ENCODE data around the gene LIFR.

Gene LIFR

GRCh38 chr5:38556599-38557307 lies at the start of gene LIFR:
Gene LIFR, minus strand, starts transcription at chr5:38556646. Its CDS starts 25,999 bp downstream, at chr5:38530647.
- TF ChIP-seq RAD21 (IDR thresholded peaks at IDR 0.05; ENCODE audit: low read depth) = no peak
- no peak for TF ChIP-seq EP300 (IDR thresholded peaks at IDR 0.05; ENCODE audit: borderline replicate concordance)
- peak; percentile 45 for TF ChIP-seq TAF1 (IDR thresholded peaks at IDR 0.05; ENCODE audit: low read depth)

GRCh38 chr5:38605610-38606009 lies 49.2 kb upstream of the LIFR start:
- TF ChIP-seq TAF1 (IDR thresholded peaks at IDR 0.05; ENCODE audit: low read depth) (no peak), USF1 (IDR thresholded peaks at IDR 0.05) (no peak), TCF12 (IDR thresholded peaks at IDR 0.05; ENCODE audit: low read depth) (no peak), RAD21 (IDR thresholded peaks at IDR 0.05; ENCODE audit: low read depth) (no peak), YY1 (IDR thresholded peaks at IDR 0.05; ENCODE audit: low read depth) (no peak), REST (IDR thresholded peaks at IDR 0.05; ENCODE audit: low read depth) (no peak), MAX (IDR thresholded peaks at IDR 0.05) (no peak), ZBTB7A (IDR thresholded peaks at IDR 0.05; ENCODE audit: low read depth) (no peak)

GRCh38 chr5:38603691-38604090 lies 47.2 kb upstream of the LIFR start:
- TF ChIP-seq FOXM1 (IDR thresholded peaks at IDR 0.05; ENCODE audit: borderline replicate concordance, low read depth) = no peak
- no peak for TF ChIP-seq ZBTB7A (IDR thresholded peaks at IDR 0.05; ENCODE audit: low read depth)
- TF ChIP-seq EGR1 (IDR thresholded peaks at IDR 0.05) = no peak
- no peak for TF ChIP-seq CREB1 (IDR thresholded peaks at IDR 0.05; ENCODE audit: low read depth)
- TF ChIP-seq YY1 (IDR thresholded peaks at IDR 0.05; ENCODE audit: low read depth) = no peak

GRCh38 chr5:38602641-38603040 lies 46.2 kb upstream of the LIFR start:
- TF ChIP-seq RAD21 (IDR thresholded peaks at IDR 0.05; ENCODE audit: low read depth) (no peak), MAX (IDR thresholded peaks at IDR 0.05) (no peak), CREB1 (IDR thresholded peaks at IDR 0.05; ENCODE audit: low read depth) (no peak), TAF1 (IDR thresholded peaks at IDR 0.05; ENCODE audit: low read depth) (no peak), YY1 (IDR thresholded peaks at IDR 0.05; ENCODE audit: low read depth) (no peak), EP300 (IDR thresholded peaks at IDR 0.05; ENCODE audit: borderline replicate concordance) (no peak)

- TF ChIP-seq CREB1 (IDR thresholded peaks at IDR 0.05; ENCODE audit: low read depth) (no peak), REST (IDR thresholded peaks at IDR 0.05; ENCODE audit: low read depth) (no peak), MAX (IDR thresholded peaks at IDR 0.05) (no peak), ZBTB7A (IDR thresholded peaks at IDR 0.05; ENCODE audit: low read depth) (no peak), FOXM1 (IDR thresholded peaks at IDR 0.05; ENCODE audit: borderline replicate concordance, low read depth) (no peak), TEAD4 (IDR thresholded peaks at IDR 0.05) (no peak), TAF1 (IDR thresholded peaks at IDR 0.05; ENCODE audit: low read depth) (no peak)
Measured at GRCh38 chr5:38601863-38602298, 45.4 kb upstream of the LIFR start.

- TF ChIP-seq RAD21 (IDR thresholded peaks at IDR 0.05; ENCODE audit: low read depth) (no peak), MAX (IDR thresholded peaks at IDR 0.05) (no peak), TAF1 (IDR thresholded peaks at IDR 0.05; ENCODE audit: low read depth) (no peak), ZBTB7A (IDR thresholded peaks at IDR 0.05; ENCODE audit: low read depth) (no peak), USF1 (IDR thresholded peaks at IDR 0.05) (no peak), FOXM1 (IDR thresholded peaks at IDR 0.05; ENCODE audit: borderline replicate concordance, low read depth) (no peak), CREB1 (IDR thresholded peaks at IDR 0.05; ENCODE audit: low read depth) (no peak)
Measured at GRCh38 chr5:38601133-38601862, 44.9 kb upstream of the LIFR start.
